ENCODE results near the gene ATR.

GRCh38 chr3:142509079-142509478 is 69.5 kb downstream of the ATR start:
- TF ChIP-seq, protein P1, sequence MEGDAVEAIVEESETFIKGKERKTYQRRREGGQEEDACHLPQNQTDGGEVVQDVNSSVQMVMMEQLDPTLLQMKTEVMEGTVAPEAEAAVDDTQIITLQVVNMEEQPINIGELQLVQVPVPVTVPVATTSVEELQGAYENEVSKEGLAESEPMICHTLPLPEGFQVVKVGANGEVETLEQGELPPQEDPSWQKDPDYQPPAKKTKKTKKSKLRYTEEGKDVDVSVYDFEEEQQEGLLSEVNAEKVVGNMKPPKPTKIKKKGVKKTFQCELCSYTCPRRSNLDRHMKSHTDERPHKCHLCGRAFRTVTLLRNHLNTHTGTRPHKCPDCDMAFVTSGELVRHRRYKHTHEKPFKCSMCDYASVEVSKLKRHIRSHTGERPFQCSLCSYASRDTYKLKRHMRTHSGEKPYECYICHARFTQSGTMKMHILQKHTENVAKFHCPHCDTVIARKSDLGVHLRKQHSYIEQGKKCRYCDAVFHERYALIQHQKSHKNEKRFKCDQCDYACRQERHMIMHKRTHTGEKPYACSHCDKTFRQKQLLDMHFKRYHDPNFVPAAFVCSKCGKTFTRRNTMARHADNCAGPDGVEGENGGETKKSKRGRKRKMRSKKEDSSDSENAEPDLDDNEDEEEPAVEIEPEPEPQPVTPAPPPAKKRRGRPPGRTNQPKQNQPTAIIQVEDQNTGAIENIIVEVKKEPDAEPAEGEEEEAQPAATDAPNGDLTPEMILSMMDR (IDR thresholded peaks at IDR 0.05): no peak
- TF ChIP-seq CEBPB (IDR thresholded peaks at IDR 0.05): no peak
- TF ChIP-seq USF2 (IDR thresholded peaks at IDR 0.05): no peak
- TF ChIP-seq POLR2A (IDR thresholded peaks at IDR 0.05; ENCODE audit: low read length): no peak
- no peak for TF ChIP-seq RFX5 (IDR thresholded peaks at IDR 0.05)
- TF ChIP-seq EP300 (IDR thresholded peaks at IDR 0.05): no peak
- no peak for TF ChIP-seq HOXA7 (CRISPR knock-in tag; IDR thresholded peaks at IDR 0.05)
- TF ChIP-seq, protein P2, sequence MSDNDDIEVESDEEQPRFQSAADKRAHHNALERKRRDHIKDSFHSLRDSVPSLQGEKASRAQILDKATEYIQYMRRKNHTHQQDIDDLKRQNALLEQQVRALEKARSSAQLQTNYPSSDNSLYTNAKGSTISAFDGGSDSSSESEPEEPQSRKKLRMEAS (IDR thresholded peaks at IDR 0.05): no peak
- TF ChIP-seq SMC3 (IDR thresholded peaks at IDR 0.05): no peak
- TF ChIP-seq, protein P3, sequence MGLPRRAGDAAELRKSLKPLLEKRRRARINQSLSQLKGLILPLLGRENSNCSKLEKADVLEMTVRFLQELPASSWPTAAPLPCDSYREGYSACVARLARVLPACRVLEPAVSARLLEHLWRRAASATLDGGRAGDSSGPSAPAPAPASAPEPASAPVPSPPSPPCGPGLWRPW (IDR thresholded peaks at IDR 0.05): no peak
- TF ChIP-seq NR3C1 (IDR thresholded peaks at IDR 0.05): no peak
- TF ChIP-seq ZC3H11A (IDR thresholded peaks at IDR 0.05): no peak
- no peak for TF ChIP-seq REST (IDR thresholded peaks at IDR 0.05)
